HS-5 (cell line): ENCODE measurements around the gene SINHCAF.
"Not testable (repeated sequence)": the region's sequence is repeated elsewhere in the genome, so short reads cannot be mapped to it uniquely, and the experiment has no call there.

Experiments used
- DNase-seq: peaks from one replicate; pipeline ENCODE4 v3.0.0-alpha.2; 2012; ENCODE audit warnings: low read depth

Gene SINHCAF

GRCh38 chr12:31308116-31308515 is 17.8 kb downstream of the SINHCAF start:
- no peak for DNase-seq

- DNase-seq: no peak
Measured at GRCh38 chr12:31306866-31307265, 19.1 kb downstream of the SINHCAF start.

- no peak for DNase-seq
Measured at GRCh38 chr12:31303466-31303865, 22.5 kb downstream of the SINHCAF start.

GRCh38 chr12:31301311-31301710 is 24.6 kb downstream of the SINHCAF start:
- no peak for DNase-seq

- no peak for DNase-seq
Measured at GRCh38 chr12:31300783-31301182, 25.2 kb downstream of the SINHCAF start.

GRCh38 chr12:31300341-31300740 is 25.6 kb downstream of the SINHCAF start:
- no peak for DNase-seq

GRCh38 chr12:31298922-31299321 is 27.0 kb downstream of the SINHCAF start:
- no peak for DNase-seq

GRCh38 chr12:31298515-31298910 is 27.4 kb downstream of the SINHCAF start:
- no peak for DNase-seq

- DNase-seq: no peak
Measured at GRCh38 chr12:31297572-31298514, 28.1 kb downstream of the SINHCAF start.

GRCh38 chr12:31289441-31289840 is 36.5 kb downstream of the SINHCAF start:
- DNase-seq: no peak

- no peak for DNase-seq
Measured at GRCh38 chr12:31288381-31288780, 37.6 kb downstream of the SINHCAF start.

GRCh38 chr12:31280183-31280582 is 45.8 kb downstream of the SINHCAF start:
- DNase-seq: no peak

GRCh38 chr12:31279390-31279924 is 46.5 kb downstream of the SINHCAF start:
- no peak for DNase-seq

- no peak for DNase-seq
Measured at GRCh38 chr12:31278832-31279231, 47.1 kb downstream of the SINHCAF start.

- no peak for DNase-seq
Measured at GRCh38 chr12:31278424-31278823, 47.5 kb downstream of the SINHCAF start.

GRCh38 chr12:31277081-31277480 is 48.9 kb downstream of the SINHCAF start:
- no peak for DNase-seq

GRCh38 chr12:31275491-31275890 is 50.5 kb downstream of the SINHCAF start:
- no peak for DNase-seq

GRCh38 chr12:31274520-31275300 is 51.2 kb downstream of the SINHCAF start:
- no peak for DNase-seq

- DNase-seq: not testable (repeated sequence)
Measured at GRCh38 chr12:31273794-31274193, 52.2 kb downstream of the SINHCAF start.

GRCh38 chr12:31272607-31273225 is 53.2 kb downstream of the SINHCAF start:
- no peak for DNase-seq

- DNase-seq: no peak
Measured at GRCh38 chr12:31267966-31268365, 58.0 kb downstream of the SINHCAF start.

GRCh38 chr12:31265722-31266121 is 60.2 kb downstream of the SINHCAF start:
- DNase-seq: no peak
